ENCODE results near the gene GJB5.

The GJB5 gene

GRCh38 chr1:34777519-34778321 is 22.9 kb downstream of the GJB5 start:
- DNase-seq, result no peak

GRCh38 chr1:34778381-34778780 is 23.5 kb downstream of the GJB5 start:
- no peak for DNase-seq

- DNase-seq, result no peak
Measured at GRCh38 chr1:34779005-34779404, 24.2 kb downstream of the GJB5 start.

- DNase-seq, result no peak
Measured at GRCh38 chr1:34779526-34779925, 24.7 kb downstream of the GJB5 start.

GRCh38 chr1:34779962-34780361 is 25.1 kb downstream of the GJB5 start:
- DNase-seq, result no peak

GRCh38 chr1:34780528-34780927 is 25.7 kb downstream of the GJB5 start:
- DNase-seq, result no peak

- DNase-seq, result no peak
Measured at GRCh38 chr1:34781071-34781843, 26.4 kb downstream of the GJB5 start, which contains the start of gene GJB3. Gene GJB3 (plus strand): TSS chr1:34781214. CDS start chr1:34784763, 3,549 bp downstream.

- no peak for DNase-seq
Measured at GRCh38 chr1:34781844-34782391, 27.1 kb downstream of the GJB5 start.

- no peak for DNase-seq
Measured at GRCh38 chr1:34784751-34785221, 29.9 kb downstream of the GJB5 start.

- no peak for DNase-seq
Measured at GRCh38 chr1:34785231-34785874, 30.5 kb downstream of the GJB5 start.

- no peak for DNase-seq
Measured at GRCh38 chr1:34785875-34786470, 31.1 kb downstream of the GJB5 start.

- peak; percentile 50 for DNase-seq
Measured at GRCh38 chr1:34786521-34787325, 31.9 kb downstream of the GJB5 start.

- no peak for DNase-seq
Measured at GRCh38 chr1:34787461-34788420, 32.9 kb downstream of the GJB5 start.

- no peak for DNase-seq
Measured at GRCh38 chr1:34790985-34791384, 36.1 kb downstream of the GJB5 start.

GRCh38 chr1:34792424-34792823 is 37.6 kb downstream of the GJB5 start:
- no peak for DNase-seq

GRCh38 chr1:34792868-34793727 is 38.3 kb downstream of the GJB5 start, which contains the start of gene GJA4:
Gene GJA4 (plus strand): TSS chr1:34792999. CDS start chr1:34794214, 1,215 bp downstream.
- no peak for DNase-seq

GRCh38 chr1:34794001-34794789 is 39.3 kb downstream of the GJB5 start:
- DNase-seq, result no peak

- no peak for DNase-seq
Measured at GRCh38 chr1:34794790-34795180, 39.9 kb downstream of the GJB5 start.

- no peak for DNase-seq
Measured at GRCh38 chr1:34795916-34796315, 41.1 kb downstream of the GJB5 start.

Measured in NCI-H2081 treated with DMSO at 0.1 percent for 48 hours (cell line).